GM19438 (cell line): ENCODE results near the gene SRRM3.
"Not testable (repeated sequence)": the region's sequence is repeated elsewhere in the genome, so short reads cannot be mapped to it uniquely, and the experiment has no call there.

ENCODE experiments used
- ATAC-seq: cut with Tn5 transposase; IDR thresholded peaks from one replicate; pipeline ENCODE4 v1.9.1; 2021; ENCODE audit warnings: low read depth; ENCODE audit not compliant: unreplicated experiment

SRRM3 gene

GRCh38 chr7:76226878-76227423 lies 25.3 kb downstream of the SRRM3 start:
- ATAC-seq = not testable (repeated sequence)

GRCh38 chr7:76230214-76230613 lies 28.5 kb downstream of the SRRM3 start:
- no peak for ATAC-seq

DNA sequence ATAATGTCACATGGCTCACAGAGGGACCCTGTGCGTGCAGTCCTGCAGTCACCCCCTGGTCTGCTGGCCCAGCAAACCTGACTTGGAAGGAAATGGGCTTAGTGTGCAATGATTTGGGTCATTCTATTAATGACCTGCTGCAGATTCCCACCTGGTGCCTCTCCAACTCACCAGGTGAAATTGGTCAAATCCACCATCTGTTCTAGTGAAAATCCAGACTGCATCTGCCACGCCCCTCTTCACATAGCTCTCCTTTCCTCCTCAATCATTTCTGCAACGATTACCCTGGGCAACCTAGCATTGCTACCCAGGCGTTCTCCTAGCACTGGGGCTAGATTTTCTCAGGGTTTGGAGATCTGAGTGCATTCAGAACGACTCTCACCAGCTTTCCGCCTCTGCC lies 29.4 kb downstream of the SRRM3 start:
- no peak for ATAC-seq

DNA sequence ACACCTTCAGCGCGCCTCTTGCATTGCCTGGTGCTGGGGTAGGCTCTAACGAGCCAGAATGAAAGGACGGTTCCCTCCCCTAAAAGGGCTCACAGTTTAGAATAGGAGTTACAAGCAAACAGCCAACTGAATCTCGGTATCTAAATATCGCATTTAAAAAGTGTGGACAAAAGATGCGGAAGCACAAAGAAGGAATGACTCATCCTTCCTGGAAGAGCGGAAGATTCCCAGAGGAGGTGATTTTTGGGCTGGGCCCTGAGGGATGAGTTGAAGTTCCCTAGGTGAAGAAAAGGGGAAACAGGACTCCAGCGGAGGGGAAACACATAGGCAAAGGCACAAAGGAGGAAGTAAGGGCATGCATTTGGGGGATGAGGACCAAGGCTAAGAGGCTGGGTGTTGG lies 29.9 kb downstream of the SRRM3 start:
- no peak for ATAC-seq

- ATAC-seq = no peak
Measured at GRCh38 chr7:76232698-76233097, 31.0 kb downstream of the SRRM3 start.

GRCh38 chr7:76233538-76234281 lies 32.0 kb downstream of the SRRM3 start:
- no peak for ATAC-seq

GRCh38 chr7:76234282-76234584 lies 32.5 kb downstream of the SRRM3 start:
- ATAC-seq = no peak

DNA sequence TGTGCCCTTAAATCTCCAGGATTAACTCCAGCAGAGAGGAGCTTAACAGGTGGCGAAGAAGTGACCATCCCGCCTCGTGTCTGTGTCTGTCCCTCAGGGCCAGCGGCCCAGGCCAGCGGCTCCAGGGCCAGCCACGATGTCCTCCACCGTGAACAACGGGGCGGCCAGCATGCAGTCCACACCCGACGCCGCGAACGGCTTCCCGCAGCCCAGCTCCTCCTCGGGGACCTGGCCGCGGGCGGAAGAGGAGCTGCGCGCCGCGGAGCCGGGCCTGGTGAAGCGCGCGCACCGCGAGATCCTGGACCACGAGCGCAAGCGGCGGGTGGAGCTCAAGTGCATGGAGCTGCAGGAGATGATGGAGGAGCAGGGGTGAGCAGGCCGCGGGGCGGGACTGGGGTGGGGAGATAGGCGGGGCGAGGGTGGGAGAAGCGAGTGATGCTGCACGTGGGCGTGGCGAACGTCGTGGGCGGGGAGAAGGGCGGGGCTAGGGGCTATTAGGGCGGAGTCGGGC lies 33.3 kb downstream of the SRRM3 start:
- ATAC-seq = peak; percentile 81

DNA sequence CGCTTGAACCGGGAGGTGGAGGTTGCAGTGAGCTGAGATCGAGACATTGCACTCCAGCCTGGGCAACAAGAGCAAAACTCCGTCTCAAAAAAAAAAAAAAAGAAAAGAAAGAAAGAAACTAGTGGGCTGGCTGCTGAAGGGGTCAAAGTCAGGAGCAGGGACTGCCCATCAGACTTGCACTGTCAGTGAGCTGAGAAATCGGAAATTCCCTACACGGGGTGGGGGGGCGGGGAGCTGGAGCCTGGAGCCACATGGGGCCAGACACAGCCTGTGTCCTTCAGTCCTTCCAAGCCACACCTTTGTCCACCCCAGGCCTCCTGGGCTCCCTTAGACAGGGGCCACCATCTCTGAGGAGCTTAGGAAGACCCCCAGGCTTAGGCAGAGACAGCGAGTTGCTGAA lies 34.5 kb downstream of the SRRM3 start:
- ATAC-seq = no peak

- no peak for ATAC-seq
Measured at GRCh38 chr7:76238326-76238725, 36.6 kb downstream of the SRRM3 start.

DNA sequence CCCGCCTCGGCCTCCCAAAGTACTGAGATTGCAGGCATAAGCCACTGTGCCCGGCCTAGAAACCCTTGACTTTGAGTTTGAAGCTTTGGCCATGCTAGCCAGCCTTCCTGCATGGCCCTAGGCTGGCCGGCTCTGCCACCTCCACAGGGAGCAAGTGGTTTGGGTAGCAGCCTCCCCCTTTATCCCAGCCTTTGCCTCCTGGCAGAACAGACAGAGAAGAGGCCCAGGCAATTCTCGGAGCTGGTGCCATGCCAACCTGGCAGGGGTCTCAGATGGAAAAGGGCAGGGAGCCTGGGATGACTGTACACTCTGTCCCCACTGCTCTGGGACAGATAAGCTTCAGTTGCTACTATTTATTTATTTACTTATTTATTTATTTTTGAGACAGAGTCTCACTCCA lies 39.4 kb downstream of the SRRM3 start:
- ATAC-seq = no peak

DNA sequence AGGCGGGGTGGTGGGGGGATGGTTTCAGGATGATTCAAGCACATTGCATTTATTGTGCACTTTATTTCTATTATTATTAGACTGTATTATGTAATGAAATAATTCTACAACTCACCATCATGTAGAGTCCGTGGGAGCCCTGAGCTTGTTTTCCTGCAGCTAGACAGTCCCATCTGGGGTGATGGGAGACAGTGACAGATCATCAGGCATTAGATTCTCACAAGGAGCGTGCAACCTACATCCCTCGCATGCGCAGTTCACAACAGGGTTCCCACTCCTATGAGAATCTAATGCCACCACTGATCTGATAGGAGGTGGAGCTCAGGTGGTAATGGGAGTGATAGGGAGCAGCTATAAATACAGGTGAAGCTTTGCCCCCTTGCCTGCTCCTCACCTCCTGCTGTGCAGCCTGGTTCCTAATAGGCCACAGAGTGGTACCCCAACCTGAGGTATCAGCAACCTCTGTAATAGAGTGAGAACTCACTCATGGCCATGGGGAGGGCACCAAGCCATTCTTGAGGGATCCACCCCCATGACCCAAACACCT lies 40.9 kb downstream of the SRRM3 start:
- not testable (repeated sequence) for ATAC-seq

- no peak for ATAC-seq
Measured at GRCh38 chr7:76244781-76245391, 43.2 kb downstream of the SRRM3 start.

- no peak for ATAC-seq
Measured at GRCh38 chr7:76246804-76247389, 45.2 kb downstream of the SRRM3 start.

DNA sequence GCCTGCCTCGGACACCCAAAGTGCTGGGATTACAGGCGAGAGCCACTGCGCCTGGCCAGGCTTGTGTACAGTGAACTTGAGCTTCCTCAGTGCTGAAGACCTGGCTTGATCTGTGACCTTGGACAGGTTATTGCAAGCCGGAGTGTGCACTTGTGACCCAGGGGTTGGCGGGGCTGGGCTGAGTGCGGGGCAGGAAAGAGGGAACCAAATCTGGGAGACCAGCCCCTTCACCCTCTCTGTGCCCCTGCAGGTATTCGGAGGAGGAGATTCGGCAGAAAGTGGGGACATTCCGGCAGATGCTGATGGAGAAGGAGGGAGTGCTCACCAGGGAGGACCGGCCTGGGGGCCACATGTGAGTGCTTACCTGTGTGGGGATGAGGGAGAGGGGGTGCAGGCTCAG lies 46.2 kb downstream of the SRRM3 start:
- no peak for ATAC-seq

DNA sequence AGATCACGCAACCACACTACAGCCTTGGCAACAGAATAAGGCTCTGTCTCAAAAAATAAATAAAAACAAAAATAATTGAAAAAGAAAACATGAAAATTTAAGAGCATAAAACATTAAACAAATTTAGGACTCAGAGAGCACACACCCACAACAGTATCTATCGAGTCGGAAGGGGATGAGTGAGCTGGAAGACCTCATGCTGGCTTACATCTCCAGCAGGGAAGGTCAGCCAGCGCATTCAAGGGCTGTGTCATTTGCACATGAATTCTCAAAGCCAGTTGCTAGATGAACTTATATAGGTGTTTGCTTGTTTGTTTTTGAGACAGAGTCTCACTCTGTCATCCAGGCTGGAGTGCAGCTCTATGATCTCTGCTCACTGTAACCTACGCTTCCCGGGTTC lies 50.3 kb downstream of the SRRM3 start:
- no peak for ATAC-seq

DNA sequence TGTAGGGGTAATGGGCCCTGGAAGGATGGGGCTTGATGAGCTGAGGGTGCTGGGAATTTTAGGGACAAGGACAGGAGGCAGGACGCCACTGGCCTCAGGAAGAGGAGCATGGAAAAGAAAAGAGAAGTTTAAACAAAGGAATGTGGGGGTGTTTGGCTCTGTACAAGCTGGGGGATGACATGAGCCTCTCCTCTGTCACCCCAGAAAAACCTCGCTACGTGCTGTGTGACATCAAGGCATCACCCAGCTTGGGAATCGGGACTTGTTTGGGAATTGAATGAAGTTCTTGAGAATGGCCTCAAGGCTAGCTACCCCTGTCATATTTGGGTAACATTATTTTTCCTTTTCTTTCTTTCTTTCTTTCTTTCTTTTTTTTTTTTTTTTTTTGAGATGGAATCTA lies 53.1 kb downstream of the SRRM3 start:
- no peak for ATAC-seq

- no peak for ATAC-seq
Measured at GRCh38 chr7:76257973-76258372, 56.3 kb downstream of the SRRM3 start.

GRCh38 chr7:76259124-76260093 lies 57.7 kb downstream of the SRRM3 start:
- ATAC-seq = no peak

DNA sequence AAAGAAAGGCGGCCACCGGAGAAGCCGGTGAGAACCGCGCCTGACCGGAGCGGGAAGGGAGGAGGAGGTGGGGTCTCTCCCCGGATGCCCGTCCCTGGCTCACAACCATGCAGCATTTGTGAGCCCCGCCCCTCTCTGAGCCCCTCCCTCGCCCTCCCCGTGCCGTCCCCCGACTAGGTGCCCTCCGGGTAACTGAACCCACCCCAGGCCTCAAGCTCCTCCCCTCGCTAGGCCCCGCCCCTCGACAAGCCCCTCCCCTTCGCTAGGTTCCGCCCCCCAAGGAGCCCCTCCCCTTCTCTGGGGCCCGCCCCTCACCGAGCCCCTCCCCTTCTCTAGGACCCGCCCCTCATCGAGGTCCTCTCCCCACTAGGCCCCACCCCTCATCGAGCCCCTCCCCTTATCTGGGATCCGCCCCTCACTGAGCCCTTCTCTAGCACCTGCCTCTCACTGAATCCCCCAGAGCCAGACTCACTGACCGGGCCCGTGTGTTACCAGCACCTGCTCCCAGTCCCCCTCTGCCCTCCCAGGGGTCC lies 58.5 kb downstream of the SRRM3 start:
- no peak for ATAC-seq
